GM19324 (cell line): ENCODE measurements around the gene CALML3.

Experiments used
- ATAC-seq: cut with Tn5 transposase; IDR thresholded peaks from one replicate; pipeline ENCODE4 v1.9.1; 2021; ENCODE audit warnings: mild to moderate bottlenecking, moderate library complexity; ENCODE audit not compliant: unreplicated experiment, low FRiP score

Gene CALML3

DNA sequence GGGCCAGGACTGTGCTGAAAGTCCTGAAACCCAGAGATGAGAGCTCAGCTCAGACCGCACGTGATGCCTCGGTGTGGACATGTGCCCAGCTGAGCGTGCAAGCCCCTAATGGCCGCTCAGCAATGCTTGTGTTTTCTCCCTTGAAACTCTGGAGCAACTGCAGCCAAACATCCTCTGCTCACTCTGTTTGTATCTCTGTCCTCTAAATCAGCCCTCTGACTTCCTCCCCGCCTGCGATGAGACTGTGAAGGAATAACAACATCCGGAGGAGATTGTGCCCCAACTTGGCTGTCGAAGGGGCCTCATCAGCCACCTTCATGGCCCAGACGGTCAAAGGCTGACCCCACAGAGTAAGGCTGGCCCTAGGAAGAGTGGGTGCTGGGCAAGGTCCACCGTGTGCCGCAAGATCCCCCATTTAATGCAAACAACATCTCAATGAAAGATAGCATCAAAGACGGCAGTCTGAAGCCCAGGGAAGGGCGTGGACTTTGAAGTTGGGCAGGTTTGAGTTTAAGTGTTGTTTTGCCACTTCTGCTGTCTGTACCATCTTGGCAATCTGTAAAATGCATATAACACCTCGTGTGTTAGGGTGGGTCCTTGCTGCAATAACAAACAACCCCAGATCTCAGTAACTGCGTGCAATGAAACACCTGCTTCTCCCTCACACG is 39.9 kb downstream of the CALML3 start:
- ATAC-seq = no peak

DNA sequence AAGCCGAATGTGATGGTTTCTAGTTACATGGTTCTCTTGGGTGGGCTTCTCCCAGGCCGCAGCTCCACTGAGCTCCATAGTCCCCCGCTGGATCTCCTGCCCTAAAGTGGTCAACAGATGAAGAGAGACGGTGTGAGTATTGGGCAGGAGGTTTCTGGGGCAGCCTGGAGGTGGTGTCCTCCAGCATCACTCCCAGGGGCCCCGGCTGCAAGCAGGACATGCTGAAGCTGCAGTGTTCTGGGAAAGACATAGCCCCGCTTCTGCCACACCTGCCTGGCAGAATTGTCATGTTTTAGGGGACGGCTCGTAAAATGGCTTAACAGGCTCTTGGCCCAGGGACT is 40.4 kb downstream of the CALML3 start:
- no peak for ATAC-seq

DNA sequence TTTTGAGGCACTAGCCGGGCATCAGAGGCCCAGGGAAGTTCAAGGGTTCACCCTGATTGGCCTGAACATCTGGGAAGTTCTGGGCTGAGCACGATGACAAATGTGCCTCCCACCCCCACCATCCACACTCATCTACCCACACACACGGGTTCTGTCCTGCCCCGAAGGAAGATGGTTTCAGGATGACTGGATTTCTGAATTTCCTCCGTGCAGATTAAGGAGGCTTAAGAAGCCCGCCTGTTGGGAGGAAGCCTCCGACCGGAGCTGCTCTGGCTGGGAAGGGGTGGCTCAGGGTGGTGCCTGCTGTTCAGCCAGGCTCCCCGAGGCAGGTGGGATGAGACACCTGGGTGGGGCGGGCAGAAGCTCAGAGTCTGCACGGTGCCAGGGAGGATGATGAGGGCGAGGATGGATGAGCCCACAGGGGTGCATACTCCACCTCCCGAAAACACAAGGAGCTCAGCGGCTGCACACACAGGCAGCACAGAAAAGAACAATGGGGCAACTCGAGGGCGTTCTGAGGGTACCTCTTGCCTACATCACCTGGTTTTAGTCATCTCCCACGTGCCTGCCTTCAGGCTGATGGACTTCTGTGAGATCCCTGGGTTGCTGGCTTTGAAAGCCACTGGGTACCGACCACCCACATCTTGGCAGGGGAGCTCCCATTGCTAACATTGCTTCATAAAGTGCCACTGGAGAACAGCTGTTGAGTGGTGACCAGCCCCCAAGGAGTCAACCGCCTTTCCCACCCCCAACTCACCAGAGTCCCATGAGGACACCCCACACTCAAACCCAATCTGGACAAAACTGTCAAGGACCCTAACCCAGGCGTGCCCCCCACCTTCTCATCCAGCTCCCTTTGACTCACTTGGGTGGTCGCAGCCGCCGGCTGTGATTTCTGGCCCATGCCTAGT is 41.2 kb downstream of the CALML3 start:
- no peak for ATAC-seq

DNA sequence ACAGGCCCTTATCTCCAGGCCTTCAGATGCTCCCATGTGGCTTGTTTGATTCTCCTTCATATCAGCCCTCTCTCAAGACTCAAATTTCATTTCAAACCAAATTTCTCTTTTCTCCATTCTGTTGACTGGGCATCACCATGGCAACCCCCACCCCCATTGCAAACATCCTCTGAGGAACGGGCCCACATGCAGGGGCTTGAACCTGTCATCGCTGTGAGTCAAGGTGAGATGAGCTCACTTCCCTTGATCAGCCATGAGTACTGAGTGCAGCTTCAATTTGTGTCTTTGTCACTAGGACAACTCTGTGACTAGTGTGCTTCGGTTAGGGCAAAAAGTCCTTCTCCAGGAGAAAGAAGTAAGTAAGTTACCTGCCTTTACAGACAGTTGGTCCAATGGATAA is 41.9 kb downstream of the CALML3 start:
- ATAC-seq = no peak

DNA sequence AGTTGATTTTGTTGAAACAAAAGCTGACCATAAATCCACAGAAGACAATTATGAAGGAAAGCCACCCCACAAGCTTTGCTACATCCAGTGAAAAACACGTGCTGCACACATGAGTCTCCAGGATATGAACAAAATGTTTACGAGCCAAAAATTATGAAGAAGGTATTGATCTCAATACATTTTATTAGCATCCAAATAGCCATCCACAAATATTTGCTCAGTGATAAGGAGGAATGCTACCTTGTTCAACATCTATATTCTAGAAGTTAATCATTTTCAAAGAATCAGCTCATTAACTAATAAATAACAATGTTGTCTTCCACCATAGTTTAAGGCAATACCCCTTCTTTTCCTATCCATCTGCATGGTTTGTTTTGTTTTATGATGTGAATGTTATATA is 42.7 kb downstream of the CALML3 start:
- ATAC-seq = no peak

DNA sequence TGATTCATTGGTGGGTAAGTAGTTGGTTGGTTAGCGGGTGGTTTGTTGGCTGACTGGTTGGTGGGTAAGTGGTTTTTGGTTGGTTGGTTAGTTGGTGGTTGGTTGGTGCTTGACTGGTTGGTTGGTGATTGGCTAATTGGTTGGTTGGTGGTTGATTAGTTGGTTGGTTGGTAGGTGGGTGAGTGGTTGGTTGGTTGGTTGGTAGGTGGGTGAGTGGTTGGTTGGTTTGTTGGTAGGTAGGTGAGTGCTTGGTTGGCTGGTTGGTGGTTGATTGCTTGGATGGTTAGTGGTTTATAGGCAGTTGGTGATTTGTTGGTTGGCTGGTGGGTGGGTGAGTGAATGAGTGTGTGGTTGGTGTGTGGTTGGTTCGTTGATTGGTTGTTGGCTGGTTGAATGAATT is 44.2 kb downstream of the CALML3 start:
- no peak for ATAC-seq

DNA sequence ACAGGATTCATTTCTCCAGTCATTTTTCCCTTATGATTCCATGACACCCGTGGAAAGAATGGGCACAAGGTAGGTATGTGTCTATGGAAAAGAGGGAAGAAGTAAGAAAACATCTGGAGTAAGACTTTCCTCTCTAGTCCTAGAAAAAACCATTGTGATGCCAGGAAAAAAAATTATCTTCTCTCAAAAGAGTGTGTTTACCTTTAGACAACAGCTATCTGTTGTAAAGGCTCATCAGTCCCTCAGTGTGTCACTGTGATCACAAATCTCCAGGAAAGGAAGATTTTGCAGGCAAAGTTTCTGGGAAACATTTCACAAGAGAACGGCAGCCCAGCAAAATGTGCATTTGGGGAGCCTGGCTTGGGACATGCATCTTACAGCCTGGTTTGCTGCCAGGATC is 44.8 kb downstream of the CALML3 start:
- no peak for ATAC-seq

DNA sequence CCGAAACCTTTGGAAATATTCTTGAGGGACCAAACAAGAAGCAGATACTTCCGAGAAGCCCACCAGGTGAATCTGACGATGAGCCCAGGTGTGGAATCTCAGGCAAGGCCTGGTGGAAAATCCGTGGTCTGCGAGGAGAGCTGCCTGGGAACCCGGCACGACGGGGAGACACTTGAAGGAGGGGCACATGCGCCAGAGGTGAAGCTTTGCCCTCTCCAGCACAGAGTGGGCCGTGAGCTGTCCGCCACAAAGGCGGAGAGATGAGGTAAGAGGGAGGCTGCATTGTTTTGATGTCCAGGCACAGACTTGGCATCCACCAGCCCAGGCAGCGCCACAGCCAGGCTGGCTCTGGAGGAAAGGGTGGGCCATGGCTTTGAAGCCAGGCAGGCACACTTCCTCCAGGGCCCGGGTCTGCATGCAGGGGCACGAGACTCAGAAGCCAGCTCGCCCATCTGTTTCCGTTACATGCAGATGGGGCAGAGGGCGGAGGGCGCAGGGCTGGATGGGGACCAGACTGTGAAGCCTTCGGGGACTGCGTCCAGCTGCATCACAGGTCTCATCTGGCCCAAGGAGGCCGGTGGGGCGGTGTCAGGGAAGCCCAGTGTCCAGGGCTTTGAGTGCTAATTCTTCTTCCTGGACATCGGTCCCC is 45.4 kb downstream of the CALML3 start:
- no peak for ATAC-seq

DNA sequence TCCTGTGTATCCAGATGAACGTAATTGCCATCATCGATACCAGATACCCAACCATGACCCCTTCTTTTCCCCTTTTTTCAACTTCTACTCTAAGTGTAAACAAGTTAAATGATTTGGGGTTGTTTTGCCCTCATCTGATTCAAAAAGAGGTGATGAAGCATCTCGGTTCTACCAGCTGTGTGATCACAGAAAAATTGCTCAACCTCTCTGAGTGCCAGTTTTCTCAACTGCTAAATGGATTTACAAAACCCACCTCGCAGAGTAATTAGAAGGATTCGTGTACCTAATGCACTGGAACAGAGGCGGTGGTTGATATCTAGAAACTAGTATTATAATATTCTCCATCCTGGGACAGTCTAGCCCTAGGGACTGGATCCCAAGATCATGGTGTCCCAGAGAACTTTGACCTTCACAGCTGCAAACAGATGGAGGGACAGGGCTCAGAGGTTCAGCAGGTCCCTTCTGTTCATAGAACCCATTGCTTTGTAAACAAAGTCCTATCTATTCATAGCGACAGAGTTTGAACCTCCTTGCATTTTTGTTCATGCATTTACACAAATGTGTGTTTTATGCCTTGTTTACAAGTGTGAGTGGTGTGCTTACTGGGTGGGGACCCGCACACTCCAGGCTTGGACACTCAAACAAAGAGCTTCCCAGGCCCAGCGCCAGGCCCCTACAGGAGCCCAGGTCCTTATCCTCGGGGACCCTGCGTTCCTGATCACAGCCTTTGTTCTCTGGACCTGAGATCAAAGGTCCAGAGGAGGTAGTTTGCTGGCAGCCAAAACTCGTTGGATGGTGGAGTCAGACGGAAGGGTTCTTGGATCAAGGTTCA is 46.4 kb downstream of the CALML3 start:
- no peak for ATAC-seq

DNA sequence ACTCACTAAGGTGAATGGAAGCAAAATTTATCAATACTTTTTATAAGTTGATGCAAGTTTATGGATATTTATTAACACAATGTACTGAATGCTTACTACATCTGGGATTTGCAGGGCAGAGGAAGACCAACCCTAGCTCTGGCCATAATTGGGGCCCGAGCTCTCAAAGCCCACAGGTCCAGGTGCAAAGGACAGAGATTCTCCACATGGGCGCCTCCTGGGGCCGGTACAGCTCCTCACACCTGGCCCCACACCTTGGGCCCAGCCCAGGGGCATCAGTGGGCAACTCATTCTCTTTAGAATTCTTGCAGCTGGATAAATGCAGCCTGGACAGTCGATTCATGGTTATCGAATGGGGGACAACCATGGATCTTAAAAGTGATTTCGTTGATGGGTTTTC is 47.1 kb downstream of the CALML3 start:
- ATAC-seq = no peak

DNA sequence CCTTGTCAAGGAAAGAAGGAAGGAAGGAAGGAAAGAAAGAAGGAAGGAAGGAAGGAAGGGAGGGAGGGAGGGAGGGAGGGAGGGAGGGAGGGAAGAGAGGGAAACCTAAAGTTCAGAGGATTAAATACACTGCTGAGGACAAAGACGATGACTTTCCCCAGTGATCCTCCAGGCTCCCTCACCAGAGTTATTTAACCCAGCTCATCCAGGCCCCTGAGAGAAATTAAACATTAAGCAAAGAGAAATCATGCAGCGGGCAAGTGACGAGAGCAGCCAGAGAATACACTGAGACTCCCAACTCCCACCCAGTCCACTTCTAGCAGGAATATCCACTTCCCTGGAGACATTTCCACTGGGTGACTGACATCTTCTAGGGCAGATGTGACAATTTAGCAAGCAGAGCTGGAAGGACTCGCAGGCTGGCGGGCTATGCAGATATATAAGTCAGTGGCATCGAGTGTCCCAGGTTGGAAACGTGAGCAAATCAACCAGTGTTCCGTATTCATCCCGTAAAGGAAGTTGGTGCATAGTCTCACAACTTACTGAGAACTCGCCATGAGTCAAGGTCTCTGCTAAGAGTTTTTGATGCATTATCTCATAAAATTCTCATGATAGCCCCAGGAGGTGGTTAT is 48.7 kb downstream of the CALML3 start:
- ATAC-seq = no peak

DNA sequence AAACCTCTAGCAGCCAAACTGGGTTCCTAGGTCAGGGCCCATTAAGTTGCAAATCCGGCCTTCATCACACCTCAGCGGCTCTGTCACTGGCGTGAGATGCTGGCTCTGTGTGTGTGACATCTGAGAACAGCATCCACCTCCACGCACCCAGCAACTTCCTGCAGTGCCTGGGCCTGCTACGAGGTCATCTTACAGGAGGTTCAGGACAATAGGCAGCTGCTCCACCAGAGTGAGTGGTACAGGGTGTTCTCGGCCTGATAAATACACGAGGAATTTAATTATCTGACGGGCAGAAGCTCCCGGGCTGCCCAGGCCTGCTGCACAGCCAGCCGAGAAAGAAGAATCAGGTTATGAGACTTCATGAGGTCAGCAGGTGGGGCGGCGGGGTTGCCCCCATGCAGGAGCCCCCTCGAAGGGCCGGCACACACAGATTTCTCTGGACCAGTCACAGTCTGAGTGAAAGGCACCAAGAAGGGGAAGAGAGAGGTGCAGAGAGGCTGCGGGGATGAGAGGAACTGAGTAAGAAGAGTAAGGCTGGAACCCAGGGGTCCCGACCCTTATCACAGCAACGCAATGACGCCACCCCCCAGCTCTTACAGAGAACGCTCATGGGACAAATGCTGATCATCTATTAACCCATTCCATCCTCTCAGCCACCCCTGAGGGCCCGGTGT is 49.3 kb downstream of the CALML3 start:
- ATAC-seq = no peak

DNA sequence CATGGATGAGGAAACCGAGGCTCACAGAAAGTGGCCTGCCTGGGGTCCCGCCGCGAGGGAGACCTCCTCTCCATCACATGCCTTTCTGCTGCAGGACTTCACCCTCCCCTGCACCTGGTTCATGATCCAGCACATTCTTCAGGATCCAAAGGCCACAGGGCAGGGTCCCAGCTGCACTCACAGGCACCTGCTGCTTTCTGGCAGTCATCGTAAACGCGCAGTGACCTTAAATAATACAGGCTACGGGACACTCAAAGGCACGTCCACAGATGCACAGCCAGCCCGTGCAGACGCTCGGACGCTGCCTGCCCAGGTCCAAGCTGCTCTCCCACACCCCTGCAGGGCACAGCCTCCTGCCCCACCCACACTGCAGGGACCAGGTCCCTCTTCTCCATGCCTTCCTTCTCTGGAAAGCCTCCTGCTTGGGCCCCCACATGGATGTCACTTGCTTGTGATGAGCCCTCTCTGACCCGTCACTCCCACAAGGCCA is 49.9 kb downstream of the CALML3 start:
- no peak for ATAC-seq

DNA sequence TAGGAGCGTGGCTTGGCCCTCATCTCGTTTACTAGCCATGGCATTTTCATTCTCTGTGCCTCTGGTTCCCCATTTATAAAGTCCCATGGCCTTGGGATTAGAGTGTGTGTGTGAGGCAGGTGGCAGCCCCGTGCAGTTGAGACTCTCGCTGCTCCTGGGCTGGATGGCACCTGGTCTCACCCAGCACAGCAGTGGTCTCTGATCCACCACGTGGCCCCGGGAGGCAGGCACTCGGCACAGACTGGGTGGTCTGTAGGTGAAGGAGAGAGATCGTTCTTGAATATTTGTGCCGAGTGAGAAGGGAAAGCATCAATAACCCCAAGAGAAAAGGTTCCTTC is 50.4 kb downstream of the CALML3 start:
- ATAC-seq = no peak

DNA sequence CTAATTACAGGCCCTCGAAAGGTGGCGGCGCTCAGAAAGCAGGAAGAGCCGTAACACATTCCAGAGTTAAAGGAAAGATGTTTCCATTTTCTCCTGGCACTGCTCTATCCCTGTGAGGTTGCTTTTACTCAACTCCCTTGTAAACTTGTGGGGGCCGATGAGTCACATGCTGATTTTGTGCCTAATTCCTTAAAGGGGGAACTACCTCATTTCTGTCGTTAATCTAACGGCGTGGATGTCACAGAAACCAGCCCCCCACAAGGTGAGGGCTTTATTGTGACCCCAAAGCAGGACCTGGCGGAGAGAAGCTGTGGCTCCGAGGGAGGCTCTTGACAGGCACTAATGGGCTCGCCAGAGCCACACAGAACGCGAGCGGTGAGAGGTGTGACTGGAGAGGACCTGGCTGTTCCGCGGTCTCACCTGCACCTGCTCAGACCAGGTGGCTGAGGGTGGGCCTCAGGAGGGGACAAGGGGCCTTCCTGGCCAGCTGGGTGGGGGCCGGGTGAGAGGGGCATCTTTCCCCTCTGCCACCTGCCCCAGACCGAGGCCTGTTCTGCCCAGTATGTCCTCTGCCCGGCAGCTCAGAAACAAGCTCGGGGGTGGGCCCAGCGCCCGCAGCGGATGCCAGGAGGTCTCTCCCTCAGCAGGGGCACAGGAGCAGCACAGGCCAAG is 50.9 kb downstream of the CALML3 start:
- ATAC-seq = no peak

DNA sequence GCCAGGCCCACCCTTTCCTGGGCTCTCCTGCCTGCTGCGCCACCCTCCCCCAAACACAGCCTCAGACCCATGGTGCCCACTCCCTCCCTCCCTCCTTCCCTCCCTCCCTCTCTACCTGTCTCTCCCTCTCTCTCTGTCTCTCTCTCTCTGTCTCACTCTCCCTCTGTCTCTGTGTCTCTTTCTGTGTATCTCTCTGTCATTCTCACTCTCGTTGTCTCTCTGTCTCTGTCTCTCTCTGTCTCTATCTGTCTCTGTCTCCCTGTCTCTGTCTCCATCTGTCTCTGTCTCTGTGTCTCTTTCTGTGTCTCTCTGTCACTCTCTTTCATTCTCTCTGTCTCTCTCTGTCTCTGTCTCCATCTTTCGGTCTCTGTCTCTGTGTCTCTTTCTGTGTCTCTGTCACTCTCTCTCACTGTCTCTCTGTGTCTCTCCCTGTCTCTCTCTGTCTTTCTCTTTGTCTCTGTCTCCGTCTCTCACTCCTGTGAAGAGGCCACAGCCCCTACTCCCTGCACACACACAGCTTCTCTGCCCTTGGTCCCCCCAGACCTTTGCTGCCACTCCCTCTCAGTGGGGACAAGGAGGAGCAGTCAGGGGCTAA is 51.5 kb downstream of the CALML3 start:
- ATAC-seq = no peak
